Muscle of back (tissue), 11 donors: Measurements from ENCODE around the gene SDCBP2. TPM values are rescaled to one million over a fixed set of nuclear protein-coding genes. Genes with fewer than 3 reads are reported as not detected.

Source experiments
- DNase-seq, 3 donors: peaks; one replicate each; pipeline versions ENCODE4 v3.0.0 to v3.0.0-alpha.2; 2013
- polyA plus RNA-seq, 10 donors: library from polyadenylated mRNA; unstranded; fragments of 120-200 nt; gene quantifications; one replicate each; pipeline ENCODE4 v1.2.1, GENCODE V29; 2013; ENCODE audit not compliant: insufficient read length in 10 of 10

SDCBP2 gene
- polyA plus RNA-seq, 10 donors, result 0.83 to 2.7 (median 1.8) TPM

GRCh38 chr20:1297486-1297885, 31.5 kb downstream of the SDCBP2 start:
- no peak for DNase-seq

- DNase-seq, result no peak
These were observed 32.0 kb downstream of the SDCBP2 start for GRCh38 chr20:1296922-1297321.

GRCh38 chr20:1296117-1296610, 32.8 kb downstream of the SDCBP2 start:
- no peak for DNase-seq

- DNase-seq, result no peak
These were observed 33.5 kb downstream of the SDCBP2 start for GRCh38 chr20:1295276-1295930.

- DNase-seq, result no peak
These were observed 34.4 kb downstream of the SDCBP2 start for GRCh38 chr20:1294497-1294896.

GRCh38 chr20:1293641-1294379, 35.1 kb downstream of the SDCBP2 start:
- no peak for DNase-seq

- no peak for DNase-seq
These were observed 36.3 kb downstream of the SDCBP2 start for GRCh38 chr20:1292620-1293019.

GRCh38 chr20:1291191-1291741, 37.7 kb downstream of the SDCBP2 start:
- no peak for DNase-seq

GRCh38 chr20:1287787-1288569, 41.0 kb downstream of the SDCBP2 start:
- DNase-seq, result no peak

- no peak for DNase-seq
These were observed 41.6 kb downstream of the SDCBP2 start for GRCh38 chr20:1287306-1287705.

- DNase-seq, result no peak
These were observed 42.5 kb downstream of the SDCBP2 start for GRCh38 chr20:1286267-1287024.

GRCh38 chr20:1283522-1284510, 45.1 kb downstream of the SDCBP2 start:
- no peak for DNase-seq

- no peak for DNase-seq
These were observed 46.0 kb downstream of the SDCBP2 start for GRCh38 chr20:1282966-1283365.

- no peak for DNase-seq
These were observed 47.5 kb downstream of the SDCBP2 start for GRCh38 chr20:1281279-1282057.

GRCh38 chr20:1280195-1281102, 48.5 kb downstream of the SDCBP2 start:
- DNase-seq, result no peak

GRCh38 chr20:1278993-1279392, 49.9 kb downstream of the SDCBP2 start:
- no peak for DNase-seq

- no peak for DNase-seq
These were observed 51.2 kb downstream of the SDCBP2 start for GRCh38 chr20:1277529-1278322.
